ENCODE data around the gene PELI3. TPM values are rescaled to one million over a fixed set of nuclear protein-coding genes. Genes with fewer than 3 reads are reported as not detected.

PELI3 gene
- polyA plus RNA-seq, 3 donors: 11.3 to 13.2 (median 12.6) TPM

DNA sequence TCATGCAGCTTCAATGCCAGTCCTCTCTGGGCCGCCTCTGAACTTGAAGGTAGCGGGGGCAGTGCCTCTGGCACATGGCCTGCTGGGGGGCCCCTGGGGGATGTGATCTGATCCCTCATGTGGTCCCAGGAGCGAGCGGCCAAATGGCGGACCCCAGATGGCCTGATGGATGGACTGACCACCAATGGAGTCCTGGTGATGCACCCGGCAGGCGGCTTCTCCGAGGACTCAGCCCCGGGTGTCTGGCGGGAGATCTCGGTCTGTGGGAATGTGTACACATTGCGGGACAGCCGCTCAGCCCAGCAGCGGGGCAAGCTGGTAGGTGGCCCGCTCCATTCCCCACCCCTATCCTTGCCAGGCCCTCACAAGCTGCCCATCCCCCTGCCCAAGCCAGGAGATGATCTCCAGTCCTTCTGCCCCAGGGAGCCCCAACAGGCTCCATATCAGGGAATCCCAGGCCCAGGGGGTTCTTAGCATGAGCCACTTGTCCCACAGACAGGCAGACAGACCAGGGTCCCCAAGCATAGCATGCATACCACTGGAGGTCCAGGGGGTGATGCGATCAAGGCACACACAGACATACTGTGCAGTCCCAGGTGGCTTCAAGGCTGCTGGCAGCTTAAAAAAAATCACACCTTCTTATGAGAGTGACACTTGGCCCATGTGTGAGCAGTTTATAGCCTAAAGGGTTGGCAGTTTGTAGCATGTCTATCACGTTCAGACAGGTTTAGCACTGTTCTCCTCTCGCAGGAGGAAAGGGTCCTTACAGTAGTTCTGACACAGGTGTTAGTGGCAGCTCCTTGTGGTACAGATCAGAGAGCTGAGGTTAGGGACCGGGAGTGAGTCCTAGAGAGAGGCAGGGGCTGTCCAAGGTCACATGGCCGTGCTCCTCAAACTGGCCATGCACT lies 7.2 kb downstream of the PELI3 start:
- no peaks in the 10 kb centered on the region for H3K9me3 ChIP-seq (replicated peaks in 1 of 2; ENCODE audit: control insufficient read depth in 1 of 2, insufficient read depth in 1 of 2, low read length in 2 of 2)
- Mint-ChIP-seq H3K4me3 (no peak overlapping the region), H3K36me3 (peaks cover 41 to 58% of the 10 kb centered on the region in 2 donors), H3K9me3 (no peaks in the 10 kb centered on the region), H3K27me3 (ENCODE audit: low read depth in 3 of 3) (peaks cover 0 to 3% (median 0%) of the 10 kb centered on the region in 3 donors), H3K27ac (no peak overlapping the region), H3K4me1 (peaks cover 7% of the 10 kb centered on the region)
- H3K36me3 ChIP-seq (replicated peaks in 1 of 2; ENCODE audit: control insufficient read depth in 1 of 2, insufficient read depth in 2 of 2, low read length in 2 of 2): peaks cover 9 to 49% of the 10 kb centered on the region in 2 donors
- TF ChIP-seq, protein P1, sequence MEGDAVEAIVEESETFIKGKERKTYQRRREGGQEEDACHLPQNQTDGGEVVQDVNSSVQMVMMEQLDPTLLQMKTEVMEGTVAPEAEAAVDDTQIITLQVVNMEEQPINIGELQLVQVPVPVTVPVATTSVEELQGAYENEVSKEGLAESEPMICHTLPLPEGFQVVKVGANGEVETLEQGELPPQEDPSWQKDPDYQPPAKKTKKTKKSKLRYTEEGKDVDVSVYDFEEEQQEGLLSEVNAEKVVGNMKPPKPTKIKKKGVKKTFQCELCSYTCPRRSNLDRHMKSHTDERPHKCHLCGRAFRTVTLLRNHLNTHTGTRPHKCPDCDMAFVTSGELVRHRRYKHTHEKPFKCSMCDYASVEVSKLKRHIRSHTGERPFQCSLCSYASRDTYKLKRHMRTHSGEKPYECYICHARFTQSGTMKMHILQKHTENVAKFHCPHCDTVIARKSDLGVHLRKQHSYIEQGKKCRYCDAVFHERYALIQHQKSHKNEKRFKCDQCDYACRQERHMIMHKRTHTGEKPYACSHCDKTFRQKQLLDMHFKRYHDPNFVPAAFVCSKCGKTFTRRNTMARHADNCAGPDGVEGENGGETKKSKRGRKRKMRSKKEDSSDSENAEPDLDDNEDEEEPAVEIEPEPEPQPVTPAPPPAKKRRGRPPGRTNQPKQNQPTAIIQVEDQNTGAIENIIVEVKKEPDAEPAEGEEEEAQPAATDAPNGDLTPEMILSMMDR (IDR thresholded peaks at IDR 0.05): no peak
- no peak overlapping the region for H3K27ac ChIP-seq (ENCODE audit: low read depth in 1 of 2, low read length in 2 of 2)
- no peak overlapping the region for H3K4me2 ChIP-seq (replicated peaks; ENCODE audit: extremely low read depth, low read length, poor library complexity, severe bottlenecking)
- H2AFZ ChIP-seq (ENCODE audit: insufficient read depth, low read depth, low read length, poor library complexity, severe bottlenecking): no peak overlapping the region
- H3K4me1 ChIP-seq (ENCODE audit: control insufficient read depth in 1 of 2, insufficient read depth in 2 of 2, low read length in 2 of 2): peaks cover under 1 to 2% of the 10 kb centered on the region in 2 donors
- H3K4me3 ChIP-seq (replicated peaks in 1 of 3; ENCODE audit: low read depth in 2 of 3, low read length in 3 of 3): no peak overlapping the region
- no peaks in the 10 kb centered on the region for H3K27me3 ChIP-seq (ENCODE audit: control insufficient read depth in 2 of 2, insufficient read depth in 2 of 2, low read length in 2 of 2)
- 95% methylated on average over 18 of the region's 20 CpGs for WGBS (ENCODE audit: insufficient coverage)
- H3K9ac ChIP-seq (ENCODE audit: insufficient read depth, low read length, poor library complexity, severe bottlenecking): no peak overlapping the region
- peaks cover 18% of the 10 kb centered on the region for H4K20me1 ChIP-seq (ENCODE audit: insufficient read depth, low read length)
- intact Hi-C loops (cut with micrococcal nuclease): no loop called here
- no peak for DNase-seq
- H3K79me2 ChIP-seq (ENCODE audit: insufficient read depth, low read length): peaks cover under 1% of the 10 kb centered on the region

GRCh38 chr11:66475349-66476172 lies 8.9 kb downstream of the PELI3 start:
- H3K4me1 Mint-ChIP-seq: peaks cover 14% of the 10 kb centered on the region
- H3K36me3 ChIP-seq (replicated peaks in 1 of 2; ENCODE audit: control insufficient read depth in 1 of 2, insufficient read depth in 2 of 2, low read length in 2 of 2): peaks cover 9 to 41% of the 10 kb centered on the region in 2 donors
- H3K9me3 Mint-ChIP-seq: no peaks in the 10 kb centered on the region
- no peak overlapping the region for H3K27ac Mint-ChIP-seq
- H3K79me2 ChIP-seq (ENCODE audit: insufficient read depth, low read length): peaks cover 11% of the 10 kb centered on the region
- peaks cover 32 to 46% of the 10 kb centered on the region in 2 donors for H3K36me3 Mint-ChIP-seq
- H3K9me3 ChIP-seq (replicated peaks in 1 of 2; ENCODE audit: control insufficient read depth in 1 of 2, insufficient read depth in 1 of 2, low read length in 2 of 2): no peaks in the 10 kb centered on the region
- no peak overlapping the region for H3K4me2 ChIP-seq (replicated peaks; ENCODE audit: extremely low read depth, low read length, poor library complexity, severe bottlenecking)
- H3K27ac ChIP-seq (ENCODE audit: low read depth in 1 of 2, low read length in 2 of 2): no peak overlapping the region
- no peak overlapping the region for H3K4me3 Mint-ChIP-seq
- H3K27me3 Mint-ChIP-seq (ENCODE audit: low read depth in 3 of 3): peaks cover 0 to 5% (median 0%) of the 10 kb centered on the region in 3 donors
- intact Hi-C loops (cut with micrococcal nuclease): loop anchor here in 1 of 2 donors (5.0 kb wide), 1 partner anchor 38 kb away; the partner anchor contains the start of gene MRPL11
- peaks cover 13 to 16% of the 10 kb centered on the region in 2 donors for H3K4me1 ChIP-seq (ENCODE audit: control insufficient read depth in 1 of 2, insufficient read depth in 2 of 2, low read length in 2 of 2)
- 96% methylated on average over 43 of the region's 44 CpGs for WGBS (ENCODE audit: insufficient coverage)
- no peak overlapping the region for H3K4me3 ChIP-seq (replicated peaks in 1 of 3; ENCODE audit: low read depth in 2 of 3, low read length in 3 of 3)
- TF ChIP-seq, protein P1 (IDR thresholded peaks at IDR 0.05): no peak
- DNase-seq: no peak
- H3K27me3 ChIP-seq (ENCODE audit: control insufficient read depth in 2 of 2, insufficient read depth in 2 of 2, low read length in 2 of 2): no peaks in the 10 kb centered on the region
- H4K20me1 ChIP-seq (ENCODE audit: insufficient read depth, low read length): peaks cover 11% of the 10 kb centered on the region
- no peak overlapping the region for H3K9ac ChIP-seq (ENCODE audit: insufficient read depth, low read length, poor library complexity, severe bottlenecking)
- no peak overlapping the region for H2AFZ ChIP-seq (ENCODE audit: insufficient read depth, low read depth, low read length, poor library complexity, severe bottlenecking)
